ENCODE measurements around the gene JARID2. TPM values are rescaled to one million over a fixed set of nuclear protein-coding genes. Genes with fewer than 3 reads are reported as not detected.

Gene JARID2
- total and polyA plus RNA-seq, 10 of the 15 experiments (the other 5 are each of a cell fraction or from before 2014, with no cell fraction given) = 4.2 to 21.6 (median 11.7) TPM

GRCh38 chr6:15533379-15534026 is 287.6 kb downstream of the JARID2 start (continued):
- TF ChIP-seq KDM1A (IDR thresholded peaks at IDR 0.05; ENCODE audit: borderline replicate concordance) = no peak
- no peak for TF ChIP-seq CEBPB (IDR thresholded peaks at IDR 0.05; ENCODE audit: borderline replicate concordance in 1 of 2, low read depth in 2 of 2, low read length in 2 of 2)
- no peak for TF ChIP-seq ATF3 (IDR thresholded peaks at IDR 0.05; ENCODE audit: borderline replicate concordance, extremely low read depth, low read depth, low read length)
- no peak for TF ChIP-seq MXI1 (IDR thresholded peaks at IDR 0.05; ENCODE audit: low read depth, low read length)
- TF ChIP-seq SP1 (IDR thresholded peaks at IDR 0.05; ENCODE audit: low read depth, low read length) = no peak
- TF ChIP-seq POLR2AphosphoS5 (IDR thresholded peaks at IDR 0.05; ENCODE audit: low read length) = no peak

- no peak for DNase-seq (ENCODE audit: low read depth, low spot score)
- TF ChIP-seq MEF2B (IDR thresholded peaks at IDR 0.05; ENCODE audit: partially characterized antibody, poor library complexity, severe bottlenecking) = no peak
- no peak for TF ChIP-seq ZSCAN29 (IDR thresholded peaks at IDR 0.05)
- TF ChIP-seq HDAC6 (IDR thresholded peaks at IDR 0.05; ENCODE audit: unreplicated experiment) = no peak
- TF ChIP-seq PKNOX1 (IDR thresholded peaks at IDR 0.05) = no peak
- TF ChIP-seq TBL1XR1 (IDR thresholded peaks at IDR 0.05; ENCODE audit: low read depth, low read length) = no peak
- no peak for TF ChIP-seq ZNF207 (IDR thresholded peaks at IDR 0.05; ENCODE audit: borderline replicate concordance)
- TF ChIP-seq NR2C2 (IDR thresholded peaks at IDR 0.05; ENCODE audit: borderline replicate concordance, control insufficient read depth, insufficient read length, low read depth) = no peak
- TF ChIP-seq E2F8 (IDR thresholded peaks at IDR 0.05; ENCODE audit: low read depth, partially characterized antibody) = no peak
- no peak for TF ChIP-seq IRF4 (IDR thresholded peaks at IDR 0.05; ENCODE audit: low read depth, low read length)
- no peak for TF ChIP-seq BACH1 (IDR thresholded peaks at IDR 0.05; ENCODE audit: borderline replicate concordance)
- no peak for TF ChIP-seq SPI1 (IDR thresholded peaks at IDR 0.05; ENCODE audit: borderline replicate concordance, insufficient read depth, low read depth, low read length)
- TF ChIP-seq NFYB (IDR thresholded peaks at IDR 0.05; ENCODE audit: insufficient read depth, low read depth, low read length) = no peak
- no peak for TF ChIP-seq NR2F1 (conservative IDR thresholded peaks at IDR 0.05)
Measured at GRCh38 chr6:15534974-15535373, 289.1 kb downstream of the JARID2 start.

More at GRCh38 chr6:15534974-15535373, 289.1 kb downstream of the JARID2 start:
- in situ Hi-C loops (cut with MboI) = no loop called here
- H3K9me3 ChIP-seq (replicated peaks; ENCODE audit: control insufficient read depth, insufficient read depth, low read length) = no peaks in the 10 kb centered on the region; the same call in 2 of the 3 replicates
- H2AFZ ChIP-seq (ENCODE audit: control insufficient read depth, low read depth, low read length) = no peak overlapping the region
- H3K9ac ChIP-seq (ENCODE audit: control insufficient read depth, insufficient read depth, low read length) = no peak overlapping the region
- ChIA-PET POLR2A (interaction anchor here (0.6 kb wide), 1 partner anchor 644 kb away, joined by 4 read pairs; no protein-coding TSS in a partner anchor), CTCF (interaction anchor here (0.6 to 1.2 kb wide), 5 partner anchors 48 to 1468 kb away, joined by 3 to 5 read pairs (median 3); no protein-coding TSS in a partner anchor), SMC1A (ENCODE audit: uncharacterized antibody, unreplicated experiment) (interaction anchor here (0.8 to 2.1 kb wide), 4 partner anchors 10 to 89 kb away, joined by 4 to 8 read pairs (median 4); no protein-coding TSS in a partner anchor), RAD21 (ENCODE audit: unreplicated experiment) (no interaction called here)
- WGBS (ENCODE audit: insufficient coverage, insufficient replicate concordance, low lambda C conversion rate, missing lambda C conversion rate) = 79% methylated on average over 3 of the region's 3 CpGs
- intact Hi-C loops (cut with micrococcal nuclease; ENCODE audit: unreplicated experiment) = no loop called here
- peak; percentile 42; the same call in 2 of the 3 replicates for ATAC-seq
- no peaks in the 10 kb centered on the region for H4K20me1 ChIP-seq (ENCODE audit: control insufficient read depth, insufficient read depth)
- no peak overlapping the region for H3K4me2 ChIP-seq (ENCODE audit: control insufficient read depth, insufficient read depth)
- peaks cover 0 to 5% of the 10 kb centered on the region in 2 experiments; a peak in 3 of 4 replicates for H3K36me3 ChIP-seq (ENCODE audit: control insufficient read depth in 2 of 2, insufficient read depth in 2 of 2, low read length in 1 of 2)
- no peaks in the 10 kb centered on the region for H3K79me2 ChIP-seq (ENCODE audit: control insufficient read depth, insufficient read depth, low read length)
- no peaks in the 10 kb centered on the region for H3K27me3 ChIP-seq (replicated peaks in 1 of 2; ENCODE audit: control insufficient read depth in 2 of 2, insufficient read depth in 2 of 2, low read length in 1 of 2)
- BruUV-seq (replicated peaks) = no TSS peak
- H3K4me3 ChIP-seq = no peak overlapping the region
- H3K4me1 ChIP-seq (ENCODE audit: control insufficient read depth, insufficient read depth, low read length) = no peaks in the 10 kb centered on the region
- H3K27ac ChIP-seq (ENCODE audit: control insufficient read depth, insufficient read depth) = no peak overlapping the region
- no peak for FAIRE-seq
